ENCODE results near the gene RAB6A.

DNA sequence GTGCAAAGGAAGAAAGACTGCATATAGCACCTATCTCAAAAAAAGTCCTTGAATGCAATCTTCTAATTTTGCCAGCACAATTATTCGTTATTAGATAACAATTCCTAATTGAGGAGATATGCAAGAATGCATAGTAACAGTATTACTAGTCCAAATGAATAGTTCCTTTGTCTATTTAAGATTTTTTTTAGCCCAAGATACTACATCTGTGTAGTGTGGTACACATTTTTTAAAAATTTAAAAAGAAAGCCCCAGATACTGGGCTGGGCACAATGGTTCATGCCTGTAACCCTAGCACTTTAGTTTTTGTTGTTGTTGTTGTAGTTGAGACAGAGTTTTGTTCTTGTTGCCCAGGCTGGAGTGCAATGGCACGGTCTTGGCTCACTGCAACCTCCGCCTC lies 43.7 kb downstream of the RAB6A start:
- TF ChIP-seq CTCF (IDR thresholded peaks at IDR 0.05; ENCODE audit: insufficient read depth, low read length) (no peak), GABPA (IDR thresholded peaks at IDR 0.05; ENCODE audit: low read depth) (no peak), SPI1 (IDR thresholded peaks at IDR 0.05; ENCODE audit: borderline replicate concordance, low read depth) (no peak)

All from HL-60 (cell line).